HepG2 (cell line): ENCODE measurements around the gene ANKRD13C. TPM values are rescaled to one million over a fixed set of nuclear protein-coding genes. Genes with fewer than 3 reads are reported as not detected.

Source experiments
- HNRNPK ChIP-seq: fragments of 200-400 bp; formaldehyde crosslinking; IDR thresholded peaks from 2 replicates; pipeline ENCODE4 v1.6.1; 2018; ENCODE audit warnings: low read length, low read depth, moderate library complexity, mild to moderate bottlenecking; ENCODE audit not compliant: poor library complexity, severe bottlenecking
- KLF13 ChIP-seq: sonication (generic); formaldehyde crosslinking; IDR thresholded peaks from 2 replicates; pipeline ENCODE4 v1.4.0; 2020; ENCODE audit warnings: mild to moderate bottlenecking, missing genetic modification reagents
- MATR3 ChIP-seq: sonication (generic); formaldehyde crosslinking; IDR thresholded peaks from 2 replicates; pipeline ENCODE4 v1.4.0; 2020; ENCODE audit warnings: missing genetic modification reagents
- NFYB ChIP-seq: sonication (generic); formaldehyde crosslinking; IDR thresholded peaks from 2 replicates; pipeline ENCODE4 v1.4.0; 2020; ENCODE audit warnings: missing genetic modification reagents
- NONO ChIP-seq, 2 experiments: fragments of 450-650 bp in 1 of 2; sonication (generic) in 1 of 2; formaldehyde crosslinking in 1 of 2; IDR thresholded peaks in 1 of 2; conservative IDR thresholded peaks in 1 of 2; 2 replicates each; pipeline versions ENCODE4 v1.6.1 to v1.8.0; 2017 to 2022; ENCODE audit warnings: mild to moderate bottlenecking in 1 of 2, missing genetic modification reagents in 1 of 2, moderate library complexity in 1 of 2
- PLRG1 ChIP-seq: fragments of 450-650 bp; conservative IDR thresholded peaks from 2 replicates; pipeline ENCODE4 v1.6.1; 2016
- POLR2G ChIP-seq: fragments of 200-400 bp; formaldehyde crosslinking; IDR thresholded peaks from 2 replicates; pipeline ENCODE4 v1.6.1; 2018; ENCODE audit warnings: mild to moderate bottlenecking, low read depth, low read length, moderate library complexity
- SETDB1 ChIP-seq: sonication (generic); formaldehyde crosslinking; IDR thresholded peaks from 2 replicates; pipeline ENCODE4 v1.5.1; 2020; ENCODE audit warnings: missing genetic modification reagents, mild to moderate bottlenecking, borderline replicate concordance
- THYN1 ChIP-seq: sonication (generic); formaldehyde crosslinking; IDR thresholded peaks from 2 replicates; pipeline ENCODE4 v1.8.1; 2023; ENCODE audit warnings: low read depth, mild to moderate bottlenecking, moderate library complexity, missing genetic modification reagents, borderline replicate concordance
- ZBTB7B ChIP-seq: sonication (generic); formaldehyde crosslinking; IDR thresholded peaks from 2 replicates; pipeline ENCODE4 v1.4.0; 2020; ENCODE audit warnings: missing genetic modification reagents
- ZFP37 ChIP-seq: sonication (generic); formaldehyde crosslinking; IDR thresholded peaks from 2 replicates; pipeline ENCODE4 v1.4.0; 2020; ENCODE audit warnings: missing genetic modification reagents, borderline replicate concordance
- ZNF205 ChIP-seq: IDR thresholded peaks from 2 replicates; pipeline ENCODE4 v1.6.1; 2018; ENCODE audit warnings: missing biosample characterization, missing genetic modification reagents
- ZNF264 ChIP-seq: sonication (generic); formaldehyde crosslinking; IDR thresholded peaks from 2 replicates; pipeline ENCODE4 v1.4.0; 2020; ENCODE audit warnings: missing genetic modification reagents
- ZNF432 ChIP-seq: sonication (generic); formaldehyde crosslinking; IDR thresholded peaks from 2 replicates; pipeline ENCODE4 v1.5.0; 2020; ENCODE audit warnings: missing genetic modification reagents, mild to moderate bottlenecking, borderline replicate concordance
- ZNF512B ChIP-seq: sonication (generic); formaldehyde crosslinking; IDR thresholded peaks from 2 replicates; pipeline ENCODE4 v1.5.1; 2020; ENCODE audit warnings: missing genetic modification reagents, mild to moderate bottlenecking, borderline replicate concordance
- ZNF556 ChIP-seq: sonication (generic); formaldehyde crosslinking; IDR thresholded peaks from 2 replicates; pipeline ENCODE4 v1.4.0; 2020; ENCODE audit warnings: mild to moderate bottlenecking, missing genetic modification reagents, borderline replicate concordance
- polyA plus RNA-seq, 8 experiments: library from polyadenylated mRNA; depleted of rRNA in 3 of 8; stranded (reverse) in 7 of 8; unstranded in 1 of 8; fragments of >200 nt; fragmentation: Illumina TruSeq in 4 of 8; extraction: Trizol in 4 of 8; gene quantifications; 2 replicates each; pipeline versions ENCODE4 v1.2.1 to v1.2.3, GENCODE V29; 2011 to 2016; ENCODE audit warnings: low read depth in 4 of 8, missing spikeins in 1 of 8, mixed read lengths in 1 of 8; ENCODE audit not compliant: insufficient read depth in 1 of 8
- total RNA-seq, 5 experiments: library from RNA; depleted of rRNA; stranded (reverse); fragments of >200 nt; fragmentation: Illumina TruSeq; extraction: Trizol; gene quantifications; 2 replicates each; pipeline ENCODE4 v1.2.3, GENCODE V29; 2016; ENCODE audit warnings: low read depth in 1 of 5
- TF ChIP-seq, protein P1 (sequence below): sonication (generic); formaldehyde crosslinking; IDR thresholded peaks from 2 replicates; pipeline ENCODE4 v1.5.0; 2020; ENCODE audit warnings: missing genetic modification reagents, mild to moderate bottlenecking, borderline replicate concordance
- TF ChIP-seq, protein P2 (sequence below): sonication (generic); formaldehyde crosslinking; conservative IDR thresholded peaks from 2 replicates; pipeline ENCODE4 v1.4.0; 2020; ENCODE audit warnings: missing genetic modification reagents

ANKRD13C gene
- total and polyA plus RNA-seq, 2 of the 13 experiments (the other 11 are each of a cell fraction or from before 2014, with no cell fraction given): 6.2 to 17.6 TPM

DNA sequence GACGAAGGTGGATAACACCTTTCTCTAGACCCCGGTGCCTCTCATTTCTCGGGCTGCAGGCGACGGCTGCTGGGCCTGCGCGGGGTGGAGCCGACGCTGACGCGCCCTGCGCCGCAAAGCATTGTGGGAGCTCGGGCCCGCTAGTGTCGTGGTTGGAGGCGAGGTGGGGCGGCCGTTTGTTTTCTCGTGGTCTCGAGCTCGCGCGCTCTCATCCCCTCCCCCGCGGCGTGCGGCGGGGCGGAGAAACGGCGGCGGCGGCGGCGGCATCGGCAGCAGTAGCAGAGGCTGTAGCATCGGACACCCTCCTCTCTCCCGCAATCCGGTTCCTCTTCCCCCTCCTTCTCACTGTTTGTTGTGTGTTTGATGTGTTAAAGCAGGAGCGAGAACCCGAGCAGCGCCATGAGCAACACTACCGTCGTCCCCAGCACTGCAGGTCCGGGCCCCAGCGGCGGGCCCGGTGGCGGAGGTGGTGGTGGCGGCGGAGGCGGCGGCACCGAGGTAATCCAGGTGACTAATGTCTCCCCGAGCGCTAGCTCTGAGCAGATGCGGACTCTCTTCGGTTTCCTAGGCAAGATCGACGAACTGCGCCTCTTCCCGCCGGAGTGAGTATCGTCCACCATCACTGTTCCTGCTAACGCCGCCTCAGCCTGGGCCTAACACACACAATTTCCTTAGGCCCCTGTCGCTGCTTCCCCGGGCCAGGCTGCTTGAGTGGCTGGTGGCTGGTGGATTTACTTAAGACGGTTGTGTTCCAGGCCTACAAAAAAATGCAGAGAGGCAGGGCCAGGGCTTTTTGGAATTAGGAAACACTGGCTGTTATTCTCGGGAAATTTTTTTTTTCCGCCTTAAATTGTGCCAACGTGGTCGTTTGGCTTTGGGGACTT, 133.0 kb downstream of the ANKRD13C start, which contains the start of gene SRSF11 (continued):
- no peak for TF ChIP-seq MATR3 (CRISPR knock-in tag)
- no peak for TF ChIP-seq ZNF264
- peak; percentile 37; the same call in 1 of the 2 replicates for TF ChIP-seq NFYB (CRISPR knock-in tag)
- TF ChIP-seq POLR2G: peak; percentile 91
- peak; percentile 42; the same call in 1 of the 2 replicates for TF ChIP-seq ZFP37 (CRISPR knock-in tag)
- no peak for TF ChIP-seq ZNF432 (CRISPR knock-in tag)
- TF ChIP-seq NONO (IDR thresholded peaks at IDR 0.05): no peak
- TF ChIP-seq NONO (CRISPR knock-in tag; conservative IDR thresholded peaks at IDR 0.05): peak; percentile 90
- peak; percentile 79 for TF ChIP-seq HNRNPK
- TF ChIP-seq, protein P1, sequence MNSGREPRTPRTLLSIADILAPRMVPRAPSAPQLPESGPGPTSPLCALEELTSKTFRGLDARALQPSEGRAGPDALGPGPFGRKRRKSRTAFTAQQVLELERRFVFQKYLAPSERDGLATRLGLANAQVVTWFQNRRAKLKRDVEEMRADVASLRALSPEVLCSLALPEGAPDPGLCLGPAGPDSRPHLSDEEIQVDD (CRISPR knock-in tag): no peak
- peak; percentile 70; the same call in 1 of the 2 replicates for TF ChIP-seq ZNF556
- no peak for TF ChIP-seq PLRG1
- no peak for TF ChIP-seq SETDB1 (CRISPR knock-in tag)
- no peak for TF ChIP-seq ZBTB7B (CRISPR knock-in tag)
- TF ChIP-seq KLF13 (CRISPR knock-in tag): no peak
- 0 out of 2 replicates have a peak, but pooled peaks have one; percentile 25 for TF ChIP-seq ZNF205 (CRISPR knock-in tag)
- TF ChIP-seq THYN1 (CRISPR knock-in tag): no peak
- no peak for TF ChIP-seq ZNF512B (CRISPR knock-in tag)
- TF ChIP-seq, protein P2, sequence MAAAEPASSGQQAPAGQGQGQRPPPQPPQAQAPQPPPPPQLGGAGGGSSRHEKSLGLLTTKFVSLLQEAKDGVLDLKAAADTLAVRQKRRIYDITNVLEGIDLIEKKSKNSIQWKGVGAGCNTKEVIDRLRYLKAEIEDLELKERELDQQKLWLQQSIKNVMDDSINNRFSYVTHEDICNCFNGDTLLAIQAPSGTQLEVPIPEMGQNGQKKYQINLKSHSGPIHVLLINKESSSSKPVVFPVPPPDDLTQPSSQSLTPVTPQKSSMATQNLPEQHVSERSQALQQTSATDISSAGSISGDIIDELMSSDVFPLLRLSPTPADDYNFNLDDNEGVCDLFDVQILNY (CRISPR knock-in tag): peak; percentile 74; the same call in 1 of the 2 replicates
